PC-3 (cell line): ENCODE data around the gene CALN1.

Experiments used
- CTCF ChIP-seq: fragments of 300-600 bp; sonication (generic); conservative IDR thresholded peaks from 2 replicates; pipeline ENCODE4 v1.5.1; 2017; ENCODE audit warnings: antibody characterized with exemption, low read depth, mild to moderate bottlenecking, low read length
- EZH2 ChIP-seq: fragments of 300-600 bp; sonication (generic); IDR thresholded peaks from one replicate; pipeline ENCODE4 v1.6.1; 2017; ENCODE audit warnings: antibody characterized with exemption, mild to moderate bottlenecking, low read length; ENCODE audit not compliant: unreplicated experiment

GRCh38 chr7:71961283-71961682 is 450.9 kb downstream of the CALN1 start:
- no peak for TF ChIP-seq CTCF
- no peak for TF ChIP-seq EZH2
